SK-N-SH (cell line): Measurements from ENCODE around the gene EED. TPM values are rescaled to one million over a fixed set of nuclear protein-coding genes. Genes with fewer than 3 reads are reported as not detected.

Experiments used
- CTCF ChIA-PET: fragments of 300-600, 350-600 bp; formaldehyde crosslinking; extraction: SDS; loops from one replicate; lab custom pipeline; 2021; lab: Yijun Ruan, JAX
- POLR2A ChIA-PET: fragments of 350-600 bp; sonication (Branson Sonifier 250); formaldehyde crosslinking; extraction: SDS; loops from one replicate; lab custom pipeline; 2020; ENCODE audit warnings: antibody characterized with exemption, inconsistent platforms; lab: Yijun Ruan, JAX
- DNase-seq: peaks from one replicate; pipeline ENCODE4 v3.0.0; 2012
- H2AFZ ChIP-seq: fragments of 200-600 bp; sonication (generic); 2 replicates; pipeline ENCODE4 v1.8.1; 2016; ENCODE audit warnings: antibody characterized with exemption, mild to moderate bottlenecking, low read depth
- H3F3A ChIP-seq: fragments of 200-600 bp; sonication (generic); replicated peaks from 2 replicates; pipeline ENCODE3; 2016; ENCODE audit warnings: antibody characterized with exemption, mild to moderate bottlenecking; ENCODE audit not compliant: insufficient read depth
- H3K27ac ChIP-seq, 2 experiments: fragments of 200-500 bp in 1 of 2; fragments of 200-600 bp in 1 of 2; sonication (Bioruptor generic) in 1 of 2; sonication (generic), shearing (Covaris generic) in 1 of 2; 2 replicates each; pipeline versions ENCODE4 v1.5.1 to v1.6.1; 2014 to 2016; ENCODE audit warnings: low read depth in 2 of 2, inconsistent platforms in 1 of 2, low read length in 1 of 2, mild to moderate bottlenecking in 1 of 2, mixed read lengths in 1 of 2
- H3K27me3 ChIP-seq: fragments of 200-600 bp; sonication (generic), shearing (Covaris generic); 2 replicates; pipeline ENCODE4 v1.6.1; 2016; ENCODE audit warnings: mixed run types; ENCODE audit not compliant: insufficient read depth
- H3K36me3 ChIP-seq, 2 experiments: fragments of 200-500 bp in 1 of 2; fragments of 200-600 bp in 1 of 2; sonication (Bioruptor generic) in 1 of 2; sonication (generic) in 1 of 2; replicated peaks in 1 of 2; 2 replicates each; pipeline versions ENCODE3 to v1.5.1; 2014 to 2016; ENCODE audit warnings: low read length in 1 of 2, mild to moderate bottlenecking in 1 of 2; ENCODE audit not compliant: insufficient read depth in 2 of 2, control insufficient read depth in 1 of 2
- H3K4me1 ChIP-seq, 2 experiments: fragments of 200-500 bp in 1 of 2; fragments of 200-600 bp in 1 of 2; sonication (Bioruptor generic) in 1 of 2; sonication (generic), shearing (Covaris generic) in 1 of 2; 2 replicates each; pipeline versions ENCODE4 v1.5.1 to v1.6.1; 2014 to 2016; ENCODE audit warnings: low read depth in 1 of 2, low read length in 1 of 2, mixed run types in 1 of 2; ENCODE audit not compliant: insufficient read depth in 2 of 2, control insufficient read depth in 1 of 2
- H3K4me2 ChIP-seq: fragments of 200-600 bp; sonication (generic), shearing (Covaris generic); 2 replicates; pipeline ENCODE4 v1.6.1; 2017; ENCODE audit warnings: mixed run types
- H3K4me3 ChIP-seq, 2 experiments: fragments of 200-500 bp in 1 of 2; fragments of 200-600 bp in 1 of 2; sonication (Bioruptor generic) in 1 of 2; sonication (generic), shearing (Covaris generic) in 1 of 2; 2 replicates each; pipeline versions ENCODE4 v1.5.1 to v1.8.1; 2014 to 2016; ENCODE audit warnings: low read depth in 2 of 2, inconsistent platforms in 1 of 2, low read length in 1 of 2, mild to moderate bottlenecking in 1 of 2, mixed read lengths in 1 of 2, moderate library complexity in 1 of 2
- H3K79me2 ChIP-seq: fragments of 200-600 bp; sonication (generic); 2 replicates; pipeline ENCODE4 v1.8.1; 2017; ENCODE audit warnings: mild to moderate bottlenecking; ENCODE audit not compliant: insufficient read depth
- H3K9ac ChIP-seq: fragments of 200-600 bp; sonication (generic); 2 replicates; pipeline ENCODE4 v1.6.1; 2017; ENCODE audit warnings: mixed run types
- H3K9me2 ChIP-seq: fragments of 200-600 bp; sonication (generic); 2 replicates; pipeline ENCODE4 v1.6.1; 2017; ENCODE audit warnings: mixed run types
- H3K9me3 ChIP-seq: fragments of 200-600 bp; sonication (generic); 2 replicates; pipeline ENCODE4 v1.6.1; 2017; ENCODE audit warnings: mixed run types, mild to moderate bottlenecking, moderate library complexity
- H4K20me1 ChIP-seq: fragments of 200-600 bp; sonication (generic); 2 replicates; pipeline ENCODE4 v1.6.1; 2017; ENCODE audit warnings: mild to moderate bottlenecking, mixed run types; ENCODE audit not compliant: insufficient read depth
- CHD2 ChIP-seq: fragments of 150-350 bp; IDR thresholded peaks from 2 replicates; pipeline ENCODE4 v1.6.1; 2018; ENCODE audit warnings: low read length; ENCODE audit not compliant: partially characterized antibody
- EP300 ChIP-seq, 2 experiments: IDR thresholded peaks; 2 replicates each; pipeline versions ENCODE4 v1.4.0 to v1.6.1; 2012; ENCODE audit warnings: borderline replicate concordance in 1 of 2, low read depth in 1 of 2, low read length in 1 of 2
- FOXJ3 ChIP-seq: sonication (generic); formaldehyde crosslinking; IDR thresholded peaks from 2 replicates; pipeline ENCODE4 v1.5.1; 2020; ENCODE audit warnings: mild to moderate bottlenecking, missing genetic modification reagents
- GABPA ChIP-seq: IDR thresholded peaks from 2 replicates; pipeline ENCODE4 v1.4.0; 2012; ENCODE audit warnings: low read depth, mild to moderate bottlenecking
- POLR2AphosphoS5 ChIP-seq: IDR thresholded peaks from 2 replicates; pipeline ENCODE4 v1.6.1; 2012; ENCODE audit warnings: low read depth, low read length
- RXRA ChIP-seq: IDR thresholded peaks from 2 replicates; pipeline ENCODE4 v1.4.0; 2012; ENCODE audit warnings: low read depth, mild to moderate bottlenecking, borderline replicate concordance
- SIN3A ChIP-seq: IDR thresholded peaks from 2 replicates; pipeline ENCODE4 v1.6.1; 2012; ENCODE audit warnings: low read depth, mild to moderate bottlenecking, low read length, moderate library complexity, borderline replicate concordance
- TAF1 ChIP-seq: IDR thresholded peaks from 2 replicates; pipeline ENCODE4 v1.6.1; 2012; ENCODE audit warnings: low read depth, mild to moderate bottlenecking, low read length, moderate library complexity, borderline replicate concordance
- TCF12 ChIP-seq: IDR thresholded peaks from 2 replicates; pipeline ENCODE4 v1.4.0; 2012
- TEAD4 ChIP-seq: IDR thresholded peaks from 2 replicates; pipeline ENCODE4 v1.4.0; 2012; ENCODE audit warnings: mild to moderate bottlenecking, borderline replicate concordance; ENCODE audit not compliant: insufficient read depth
- WGBS: methylation state at CpG from one replicate; pipeline ENCODE4 v1.1.6; 2017; ENCODE audit warnings: low lambda C conversion rate; 5-methylcytosine and 5-hydroxymethylcytosine counted together
- polyA plus RNA-seq, 3 experiments: library from polyadenylated mRNA; depleted of rRNA; stranded (reverse); fragments of >200 nt; gene quantifications; 2 replicates each; pipeline ENCODE4 v1.2.3, GENCODE V29; 2012
- small RNA-seq, 7 experiments: library from RNA; depleted of rRNA; stranded (forward); fragments of <200 nt; gene quantifications; one replicate each; pipeline ENCODE3, GENCODE V24; 2012
- TF ChIP-seq, protein P1 (sequence below): IDR thresholded peaks from 2 replicates; pipeline ENCODE4 v1.6.1; 2012; ENCODE audit warnings: mild to moderate bottlenecking, low read depth, low read length, moderate library complexity
- TF ChIP-seq, protein P2 (sequence below): IDR thresholded peaks from 2 replicates; pipeline ENCODE4 v1.4.0; 2012; ENCODE audit warnings: low read depth, borderline replicate concordance
- TF ChIP-seq, protein P3 (sequence below): fragments of 150-350 bp; IDR thresholded peaks from 2 replicates; pipeline ENCODE4 v1.6.1; 2016; ENCODE audit warnings: mild to moderate bottlenecking, low read depth, low read length

EED gene
- polyA plus RNA-seq, 1 of the 3 experiments (the other 2 are of a cell fraction) = 12.8 TPM

DNA sequence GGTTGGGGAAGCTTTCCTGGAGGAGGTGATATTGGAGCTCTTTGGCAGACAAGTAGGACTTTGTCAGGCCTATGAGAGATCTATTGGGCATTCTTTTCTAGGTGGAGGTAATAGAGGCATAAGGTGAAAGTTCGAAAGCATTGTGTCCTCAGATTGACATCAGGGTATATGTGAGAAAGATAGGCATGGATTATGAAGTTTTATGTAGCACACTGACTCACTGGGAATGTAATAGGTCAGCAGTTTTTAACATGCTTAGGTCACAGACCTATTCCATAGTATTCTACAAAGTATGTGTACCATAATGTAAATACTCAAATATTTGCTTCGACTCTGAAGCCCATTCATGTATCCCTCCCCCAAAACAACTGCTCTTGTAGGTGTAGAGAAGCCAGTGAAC is 69.2 kb downstream of the EED start (continued):
- TF ChIP-seq, protein P1, sequence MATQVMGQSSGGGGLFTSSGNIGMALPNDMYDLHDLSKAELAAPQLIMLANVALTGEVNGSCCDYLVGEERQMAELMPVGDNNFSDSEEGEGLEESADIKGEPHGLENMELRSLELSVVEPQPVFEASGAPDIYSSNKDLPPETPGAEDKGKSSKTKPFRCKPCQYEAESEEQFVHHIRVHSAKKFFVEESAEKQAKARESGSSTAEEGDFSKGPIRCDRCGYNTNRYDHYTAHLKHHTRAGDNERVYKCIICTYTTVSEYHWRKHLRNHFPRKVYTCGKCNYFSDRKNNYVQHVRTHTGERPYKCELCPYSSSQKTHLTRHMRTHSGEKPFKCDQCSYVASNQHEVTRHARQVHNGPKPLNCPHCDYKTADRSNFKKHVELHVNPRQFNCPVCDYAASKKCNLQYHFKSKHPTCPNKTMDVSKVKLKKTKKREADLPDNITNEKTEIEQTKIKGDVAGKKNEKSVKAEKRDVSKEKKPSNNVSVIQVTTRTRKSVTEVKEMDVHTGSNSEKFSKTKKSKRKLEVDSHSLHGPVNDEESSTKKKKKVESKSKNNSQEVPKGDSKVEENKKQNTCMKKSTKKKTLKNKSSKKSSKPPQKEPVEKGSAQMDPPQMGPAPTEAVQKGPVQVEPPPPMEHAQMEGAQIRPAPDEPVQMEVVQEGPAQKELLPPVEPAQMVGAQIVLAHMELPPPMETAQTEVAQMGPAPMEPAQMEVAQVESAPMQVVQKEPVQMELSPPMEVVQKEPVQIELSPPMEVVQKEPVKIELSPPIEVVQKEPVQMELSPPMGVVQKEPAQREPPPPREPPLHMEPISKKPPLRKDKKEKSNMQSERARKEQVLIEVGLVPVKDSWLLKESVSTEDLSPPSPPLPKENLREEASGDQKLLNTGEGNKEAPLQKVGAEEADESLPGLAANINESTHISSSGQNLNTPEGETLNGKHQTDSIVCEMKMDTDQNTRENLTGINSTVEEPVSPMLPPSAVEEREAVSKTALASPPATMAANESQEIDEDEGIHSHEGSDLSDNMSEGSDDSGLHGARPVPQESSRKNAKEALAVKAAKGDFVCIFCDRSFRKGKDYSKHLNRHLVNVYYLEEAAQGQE = no peak
- no peak for TF ChIP-seq EP300 (IDR thresholded peaks at IDR 0.05; ENCODE audit: borderline replicate concordance in 1 of 2, low read depth in 1 of 2, low read length in 1 of 2)
- TF ChIP-seq TCF12 = no peak
- TF ChIP-seq, protein P2, sequence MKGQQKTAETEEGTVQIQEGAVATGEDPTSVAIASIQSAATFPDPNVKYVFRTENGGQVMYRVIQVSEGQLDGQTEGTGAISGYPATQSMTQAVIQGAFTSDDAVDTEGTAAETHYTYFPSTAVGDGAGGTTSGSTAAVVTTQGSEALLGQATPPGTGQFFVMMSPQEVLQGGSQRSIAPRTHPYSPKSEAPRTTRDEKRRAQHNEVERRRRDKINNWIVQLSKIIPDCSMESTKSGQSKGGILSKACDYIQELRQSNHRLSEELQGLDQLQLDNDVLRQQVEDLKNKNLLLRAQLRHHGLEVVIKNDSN = no peak
- TF ChIP-seq FOXJ3 = no peak
- no peak for TF ChIP-seq CHD2
- TF ChIP-seq POLR2AphosphoS5 = no peak
- TF ChIP-seq, protein P3, sequence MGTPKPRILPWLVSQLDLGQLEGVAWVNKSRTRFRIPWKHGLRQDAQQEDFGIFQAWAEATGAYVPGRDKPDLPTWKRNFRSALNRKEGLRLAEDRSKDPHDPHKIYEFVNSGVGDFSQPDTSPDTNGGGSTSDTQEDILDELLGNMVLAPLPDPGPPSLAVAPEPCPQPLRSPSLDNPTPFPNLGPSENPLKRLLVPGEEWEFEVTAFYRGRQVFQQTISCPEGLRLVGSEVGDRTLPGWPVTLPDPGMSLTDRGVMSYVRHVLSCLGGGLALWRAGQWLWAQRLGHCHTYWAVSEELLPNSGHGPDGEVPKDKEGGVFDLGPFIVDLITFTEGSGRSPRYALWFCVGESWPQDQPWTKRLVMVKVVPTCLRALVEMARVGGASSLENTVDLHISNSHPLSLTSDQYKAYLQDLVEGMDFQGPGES = no peak

DNA sequence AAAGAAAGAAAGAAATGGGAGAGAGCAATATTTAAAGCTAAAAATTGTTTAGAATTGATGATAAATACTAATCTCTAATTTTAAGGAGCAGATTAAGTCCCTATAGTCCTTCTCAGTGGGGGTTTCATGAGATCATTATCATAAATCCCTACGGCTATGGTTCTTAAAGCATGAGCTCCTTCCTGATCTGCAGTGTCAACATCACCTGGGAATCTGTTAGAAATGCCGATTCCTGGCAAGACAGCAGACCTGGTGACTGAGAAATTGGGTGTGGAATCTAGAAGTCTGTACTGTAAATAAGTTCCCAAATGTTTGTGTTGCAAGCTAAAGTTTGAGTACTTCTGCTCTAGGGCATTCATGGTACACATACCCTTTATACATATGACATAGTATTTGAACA is 70.1 kb downstream of the EED start:
- no peak overlapping the region for H3K27ac ChIP-seq
- WGBS = 89% methylated on average over 2 of the region's 2 CpGs
- POLR2A ChIA-PET = interaction anchor here (0.6 kb wide), 1 partner anchor 183 kb away, joined by 4 read pairs; no protein-coding TSS in a partner anchor

More for the DNA sequence above, 70.1 kb downstream of the EED start:
- Histone ChIP-seq H3K4me2 (no peak overlapping the region), H3K4me1 (no peaks in the 10 kb centered on the region), H3K79me2 (peaks cover 36% of the 10 kb centered on the region), H2AFZ (no peak overlapping the region), H3K9ac (no peak overlapping the region), H3K27me3 (no peaks in the 10 kb centered on the region), H4K20me1 (no peaks in the 10 kb centered on the region), H3K9me3 (no peaks in the 10 kb centered on the region), H3K9me2 (no peaks in the 10 kb centered on the region), H3K4me3 (no peak overlapping the region), H3F3A (no peaks in the 10 kb centered on the region), H3K36me3 (peaks cover 9 to 46% of the 10 kb centered on the region in 2 experiments)
- CTCF ChIA-PET = interaction anchor here (1.4 kb wide), 1 partner anchor 30 kb away, joined by 3 read pairs; no protein-coding TSS in a partner anchor
- no peak for DNase-seq
- TF ChIP-seq TEAD4 = no peak
- no peak for TF ChIP-seq GABPA
- TF ChIP-seq SIN3A = no peak
- TF ChIP-seq TAF1 = no peak
- TF ChIP-seq RXRA = no peak
- no peak for TF ChIP-seq TCF12

Small RNA genes lying within 50 kb of the gene (small RNA-seq; reads per million reads assigned to genes)
- gene RF00017 (0 reads per million in 7 experiments), gene RN7SL225P (0 reads per million in 7 experiments)

Other genes starting within 250 kb of the EED start
- gene PICALM, start 175.7 kb upstream of the EED start, polyA plus RNA-seq (2012; rRNA removed) = 103 and 147 TPM in 2 replicates
- 62.3 and 67.6 TPM in 2 replicates for gene HIKESHI, start 57.5 kb downstream of the EED start, polyA plus RNA-seq (2012; rRNA removed)
- gene CCDC81, start 130.1 kb downstream of the EED start, polyA plus RNA-seq (2012; rRNA removed) = 0.49 and 0.62 TPM in 2 replicates